HepG2 (cell line): ENCODE measurements around the gene MEGF6. TPM values are rescaled to one million over a fixed set of nuclear protein-coding genes. Genes with fewer than 3 reads are reported as not detected.

Source experiments
- ATAC-seq: fragments of 200-7000 bp; cut with Tn5 transposase; 3 replicates; pipeline ENCODE4 v1.9.1; 2020; ENCODE audit warnings: mild to moderate bottlenecking, moderate library complexity
- BruUV-seq: library from RNA; stranded (reverse); fragments of 400-500 nt; replicated peaks from 2 replicates; lab custom pipeline; 2021; lab: Mats Ljungman, UMichigan
- CTCF ChIA-PET: fragments of 300-600 bp; formaldehyde crosslinking; extraction: SDS; loops from one replicate; lab custom pipeline; 2021; ENCODE audit warnings: low total read pairs, inconsistent platforms, low intra/inter-chr PET ratio; lab: Yijun Ruan, JAX
- POLR2A ChIA-PET: fragments of 350-600 bp; sonication (Branson Sonifier 250); formaldehyde crosslinking; loops from one replicate; lab custom pipeline; 2020; ENCODE audit warnings: antibody characterized with exemption, inconsistent platforms; lab: Yijun Ruan, JAX
- DNase-seq: peaks from one replicate; pipeline ENCODE4 v3.0.0-alpha.2; 2015; ENCODE audit warnings: low spot score
- FAIRE-seq: peaks from 3 replicates; lab custom pipeline; 2011; peaks lifted over from hg19 to GRCh38; lab: Jason Lieb, UNC
- H2AFZ ChIP-seq: one replicate; pipeline ENCODE4 v1.6.1; 2011; ENCODE audit warnings: low read length, inconsistent platforms
- H3K27ac ChIP-seq: fragments of 300-600 bp; 3 replicates; pipeline ENCODE4 v1.8.0; 2011; ENCODE audit warnings: mixed run types, mild to moderate bottlenecking, mixed read lengths, low read length, inconsistent platforms; ENCODE audit not compliant: insufficient read depth; ENCODE audit errors: extremely low read length
- H3K27me3 ChIP-seq, 2 experiments: fragments of 200-600 bp in 1 of 2; 2 replicates in 1 of 2; 3 replicates in 1 of 2; pipeline versions ENCODE4 v1.6.0 to v1.8.0; 2011; ENCODE audit warnings: low read length in 2 of 2, mild to moderate bottlenecking in 2 of 2, moderate library complexity in 2 of 2, inconsistent platforms in 1 of 2; ENCODE audit not compliant: insufficient read depth in 2 of 2, control insufficient read depth in 1 of 2
- H3K36me3 ChIP-seq, 2 experiments: fragments of 200-600 bp in 1 of 2; replicated peaks in 1 of 2; 2 replicates in 1 of 2; 3 replicates in 1 of 2; pipeline versions ENCODE4 v1.5.1 to v1.8.0; 2011; ENCODE audit warnings: low read length in 2 of 2, inconsistent platforms in 1 of 2; ENCODE audit not compliant: insufficient read depth in 2 of 2, control insufficient read depth in 1 of 2
- H3K4me1 ChIP-seq: 2 replicates; pipeline ENCODE4 v1.5.1; 2012; ENCODE audit warnings: low read length, inconsistent platforms; ENCODE audit not compliant: insufficient read depth
- H3K4me2 ChIP-seq: 2 replicates; pipeline ENCODE4 v1.6.0; 2011; ENCODE audit warnings: low read depth, low read length, inconsistent platforms
- H3K4me3 ChIP-seq, 3 experiments: fragments of 200-600 bp in 1 of 3; sonication (generic), shearing (Covaris generic) in 1 of 3; replicated peaks in 1 of 3; 2 replicates each; pipeline ENCODE4 v1.5.1; 2011 to 2016; ENCODE audit warnings: low read length in 3 of 3, inconsistent platforms in 2 of 3, low read depth in 2 of 3, mild to moderate bottlenecking in 2 of 3, control low read depth in 1 of 3, mixed read lengths in 1 of 3; ENCODE audit not compliant: insufficient read depth in 1 of 3
- H3K79me2 ChIP-seq: one replicate; pipeline ENCODE4 v1.6.1; 2011; ENCODE audit warnings: low read length, inconsistent platforms; ENCODE audit not compliant: insufficient read depth
- H3K9ac ChIP-seq: 2 replicates; pipeline ENCODE4 v1.6.0; 2011; ENCODE audit warnings: mild to moderate bottlenecking, low read depth, low read length, inconsistent platforms; ENCODE audit not compliant: insufficient read depth
- H3K9me3 ChIP-seq: 2 replicates; pipeline ENCODE4 v1.5.1; 2012; ENCODE audit warnings: mild to moderate bottlenecking, low read length
- H4K20me1 ChIP-seq: 2 replicates; pipeline ENCODE4 v1.6.0; 2011; ENCODE audit warnings: inconsistent platforms, mild to moderate bottlenecking, low read length, moderate library complexity; ENCODE audit not compliant: insufficient read depth
- AGO2 ChIP-seq: fragments of 200-400 bp; formaldehyde crosslinking; optimal IDR thresholded peaks from 2 replicates; pipeline ENCODE3; 2017; ENCODE audit warnings: mild to moderate bottlenecking, low read depth, low read length, moderate library complexity
- ARHGAP35 ChIP-seq: sonication (generic); formaldehyde crosslinking; IDR thresholded peaks from 2 replicates; pipeline ENCODE4 v1.9.0; 2022; ENCODE audit warnings: mild to moderate bottlenecking, inconsistent platforms, moderate library complexity, missing genetic modification reagents, borderline replicate concordance
- CEBPZ ChIP-seq: IDR thresholded peaks from 2 replicates; pipeline ENCODE4 v1.6.1; 2012; ENCODE audit warnings: low read length, improper control_type of control experiment
- PATZ1 ChIP-seq: sonication (generic); formaldehyde crosslinking; IDR thresholded peaks from 2 replicates; pipeline ENCODE4 v1.4.0; 2020; ENCODE audit warnings: missing genetic modification reagents
- SMARCE1 ChIP-seq: fragments of 450-650 bp; IDR thresholded peaks from 2 replicates; pipeline ENCODE4 v1.6.1; 2017; ENCODE audit warnings: borderline replicate concordance
- TARDBP ChIP-seq: sonication (generic); formaldehyde crosslinking; IDR thresholded peaks from 2 replicates; pipeline ENCODE4 v1.8.0; 2022; ENCODE audit warnings: mild to moderate bottlenecking, missing genetic modification reagents
- ZBTB46 ChIP-seq: sonication (generic); formaldehyde crosslinking; IDR thresholded peaks from 2 replicates; pipeline ENCODE4 v1.4.0; 2020; ENCODE audit warnings: mild to moderate bottlenecking, missing genetic modification reagents, borderline replicate concordance
- ZNF143 ChIP-seq: sonication (generic); formaldehyde crosslinking; IDR thresholded peaks from 2 replicates; pipeline ENCODE4 v1.4.0; 2020; ENCODE audit warnings: missing genetic modification reagents
- ZNF33B ChIP-seq: sonication (generic); formaldehyde crosslinking; IDR thresholded peaks from 2 replicates; pipeline ENCODE4 v1.5.1; 2020; ENCODE audit warnings: mild to moderate bottlenecking, missing genetic modification reagents
- WGBS: methylation state at CpG from one replicate; pipeline ENCODE4 v1.1.6; 2017; ENCODE audit warnings: low lambda C conversion rate; 5-methylcytosine and 5-hydroxymethylcytosine counted together
- in situ Hi-C: cut with HindIII; loops from 2 replicates; pipeline ENCODE4 v1.10.0; 2017; ENCODE audit warnings: low pct_unique_long_range_greater_than_20kb; ENCODE audit not compliant: extremely low pct_ligation_motif_present
- intact Hi-C: fragments of 100-400 bp; cut with micrococcal nuclease; formaldehyde crosslinking; loops from one replicate; pipeline ENCODE4 v1.10.0; 2022; ENCODE audit not compliant: unreplicated experiment
- polyA plus RNA-seq, 8 experiments: library from polyadenylated mRNA; depleted of rRNA in 3 of 8; stranded (reverse) in 7 of 8; unstranded in 1 of 8; fragments of >200 nt; fragmentation: Illumina TruSeq in 4 of 8; extraction: Trizol in 4 of 8; gene quantifications; 2 replicates each; pipeline versions ENCODE4 v1.2.1 to v1.2.3, GENCODE V29; 2011 to 2016; ENCODE audit warnings: low read depth in 4 of 8, missing spikeins in 1 of 8, mixed read lengths in 1 of 8; ENCODE audit not compliant: insufficient read depth in 1 of 8
- total RNA-seq, 5 experiments: library from RNA; depleted of rRNA; stranded (reverse); fragments of >200 nt; fragmentation: Illumina TruSeq; extraction: Trizol; gene quantifications; 2 replicates each; pipeline ENCODE4 v1.2.3, GENCODE V29; 2016; ENCODE audit warnings: low read depth in 1 of 5

Gene MEGF6
- total and polyA plus RNA-seq, 2 of the 13 experiments (the other 11 are each of a cell fraction or from before 2014, with no cell fraction given), result 1.9 TPM

- DNase-seq, result no peak
- peak; percentile 48 for TF ChIP-seq AGO2
- TF ChIP-seq TARDBP, result no peak
- whole genome bisulfite sequencing, result no CpG with 5 or more reads among the region's 20 CpGs
- Histone ChIP-seq H3K36me3 (no peaks in the 10 kb centered on the region), H3K4me2 (no peak overlapping the region), H3K79me2 (no peaks in the 10 kb centered on the region), H3K27ac (no peak overlapping the region), H3K4me3 (no peak overlapping the region), H3K27me3 (peaks cover 10 to 45% of the 10 kb centered on the region in 2 experiments; a peak in 4 of 5 replicates), H3K4me1 (no peaks in the 10 kb centered on the region), H4K20me1 (no peaks in the 10 kb centered on the region; the same call in 1 of the 2 replicates), H3K9me3 (no peaks in the 10 kb centered on the region), H2AFZ (no peak overlapping the region), H3K9ac (no peak overlapping the region)
- no TSS peak for BruUV-seq
- intact Hi-C loops, result no loop called here
- POLR2A ChIA-PET, result no interaction called here
- CTCF ChIA-PET, result no interaction called here
- in situ Hi-C loops, result no loop called here
- ATAC-seq, result no peak
- FAIRE-seq, result no peak
Measured at GRCh38 chr1:3496916-3497315, 114.4 kb downstream of the MEGF6 start.

- no peak for FAIRE-seq
- ChIA-PET CTCF (no interaction called here), POLR2A (no interaction called here)
- Histone ChIP-seq H3K4me3 (no peak overlapping the region), H3K27ac (no peak overlapping the region), H3K36me3 (no peaks in the 10 kb centered on the region), H3K27me3 (peaks cover 12 to 45% of the 10 kb centered on the region in 2 experiments; a peak in 4 of 5 replicates), H3K4me2 (no peak overlapping the region), H3K4me1 (no peaks in the 10 kb centered on the region), H2AFZ (no peak overlapping the region), H3K79me2 (no peaks in the 10 kb centered on the region), H3K9me3 (no peaks in the 10 kb centered on the region), H3K9ac (no peak overlapping the region), H4K20me1 (no peaks in the 10 kb centered on the region)
- intact Hi-C loops (no loop called here), in situ Hi-C loops (no loop called here)
- BruUV-seq, result no TSS peak
- no peak for ATAC-seq
- DNase-seq, result no peak
- 90% methylated on average over 2 of the region's 36 CpGs for WGBS
- no peak for TF ChIP-seq SMARCE1
- TF ChIP-seq ZNF33B (CRISPR knock-in tag), result no peak
- no peak for TF ChIP-seq ARHGAP35 (CRISPR knock-in tag)
- TF ChIP-seq ZBTB46 (CRISPR knock-in tag), result no peak
- TF ChIP-seq PATZ1 (CRISPR knock-in tag), result no peak
- TF ChIP-seq ZNF143 (CRISPR knock-in tag), result no peak
- no peak for TF ChIP-seq CEBPZ
Measured at GRCh38 chr1:3495776-3496745, 115.2 kb downstream of the MEGF6 start.
